H1 (cell line): ENCODE measurements around the gene CDHR5. TPM values are rescaled to one million over a fixed set of nuclear protein-coding genes. Genes with fewer than 3 reads are reported as not detected.

Experiments
- BCL11A ChIP-seq, 2 experiments: IDR thresholded peaks; one replicate each; pipeline ENCODE4 v1.6.1; 2011; ENCODE audit warnings: low read depth in 2 of 2, low read length in 2 of 2, mild to moderate bottlenecking in 2 of 2
- CBX5 ChIP-seq: fragments of 300-800, 300-1000 bp; sonication (generic); IDR thresholded peaks from 2 replicates; pipeline ENCODE4 v1.7.1; 2016; ENCODE audit warnings: antibody characterized with exemption, low read length, low read depth
- EP300 ChIP-seq, 2 experiments: IDR thresholded peaks; 1 replicate in 1 of 2; 2 replicates in 1 of 2; pipeline ENCODE4 v1.6.1; 2011 to 2012; ENCODE audit warnings: low read depth in 2 of 2, low read length in 2 of 2, mild to moderate bottlenecking in 2 of 2, borderline replicate concordance in 1 of 2, inconsistent platforms in 1 of 2, moderate library complexity in 1 of 2
- EZH2 ChIP-seq: fragments of 200-600 bp; sonication (generic); IDR thresholded peaks from 2 replicates; pipeline ENCODE4 v1.7.1; 2012; ENCODE audit warnings: low read depth, mild to moderate bottlenecking, moderate library complexity, low read length, inconsistent platforms; ENCODE audit not compliant: severe bottlenecking
- GABPA ChIP-seq: IDR thresholded peaks from 2 replicates; pipeline ENCODE4 v1.6.1; 2011; ENCODE audit warnings: mild to moderate bottlenecking, low read length, moderate library complexity, borderline replicate concordance; ENCODE audit not compliant: insufficient read depth
- KDM4A ChIP-seq: IDR thresholded peaks from one replicate; pipeline ENCODE4 v1.7.1; 2012; ENCODE audit warnings: low read depth, mild to moderate bottlenecking, moderate library complexity, low read length, inconsistent platforms; ENCODE audit not compliant: severe bottlenecking
- PHF8 ChIP-seq: fragments of 200-600 bp; sonication (generic); conservative IDR thresholded peaks from 2 replicates; pipeline ENCODE4 v1.7.1; 2012; ENCODE audit warnings: low read depth, mild to moderate bottlenecking, inconsistent platforms, low read length, moderate library complexity
- POU5F1 ChIP-seq: IDR thresholded peaks from 2 replicates; pipeline ENCODE4 v1.6.1; 2011; ENCODE audit warnings: low read depth, mild to moderate bottlenecking, low read length, moderate library complexity
- RAD21 ChIP-seq, 2 experiments: IDR thresholded peaks in 1 of 2; conservative IDR thresholded peaks in 1 of 2; 2 replicates each; pipeline ENCODE4 v1.6.1; 2011; ENCODE audit warnings: low read depth in 2 of 2, low read length in 2 of 2, improper control_type of control experiment in 1 of 2, inconsistent platforms in 1 of 2, mild to moderate bottlenecking in 1 of 2, moderate library complexity in 1 of 2
- SP4 ChIP-seq: IDR thresholded peaks from 2 replicates; pipeline ENCODE4 v1.6.1; 2012; ENCODE audit warnings: low read length, inconsistent platforms
- polyA plus RNA-seq, 7 experiments: library from polyadenylated mRNA; depleted of rRNA in 3 of 7; stranded (reverse) in 5 of 7; unstranded in 2 of 7; fragments of >200 nt in 5 of 7; fragments of 200-250 nt in 2 of 7; gene quantifications; 1 replicate in 5 of 7; 2 replicates in 1 of 7; 4 replicates in 1 of 7; pipeline versions ENCODE4 v1.2.1 to v1.2.3, GENCODE V29; 2011 to 2013; ENCODE audit warnings: missing spikeins in 2 of 7, mixed read lengths in 2 of 7
- total RNA-seq: library from RNA; stranded (reverse); fragmentation: NEBNext Ultra II Directional; extraction: Animal tissue kit (Norgen Biotek cat#: 25700); gene quantifications from 2 replicates; pipeline ENCODE4 v1.2.1, GENCODE V29; 2021

Gene CDHR5
- total and polyA plus RNA-seq, 2 of the 8 experiments (the other 6 are each of a cell fraction or from before 2014, with no cell fraction given): not detected

GRCh38 chr11:641806-642370 is 17.1 kb upstream of the CDHR5 start (continued):
- TF ChIP-seq RAD21 (IDR thresholded peaks at IDR 0.05 in 1 of 2, conservative IDR thresholded peaks at IDR 0.05 in 1 of 2; ENCODE audit: low read depth in 2 of 2, low read length in 2 of 2) (no peak), KDM4A (no peak), PHF8 (no peak), EP300 (IDR thresholded peaks at IDR 0.05; ENCODE audit: borderline replicate concordance in 1 of 2, low read depth in 2 of 2, low read length in 2 of 2) (no peak), GABPA (no peak), CBX5 (no peak), SP4 (no peak), EZH2 (no peak), BCL11A (IDR thresholded peaks at IDR 0.05; ENCODE audit: low read depth in 2 of 2, low read length in 2 of 2) (no peak), POU5F1 (no peak)
